ENCODE data around the gene PTPN14.

DNA sequence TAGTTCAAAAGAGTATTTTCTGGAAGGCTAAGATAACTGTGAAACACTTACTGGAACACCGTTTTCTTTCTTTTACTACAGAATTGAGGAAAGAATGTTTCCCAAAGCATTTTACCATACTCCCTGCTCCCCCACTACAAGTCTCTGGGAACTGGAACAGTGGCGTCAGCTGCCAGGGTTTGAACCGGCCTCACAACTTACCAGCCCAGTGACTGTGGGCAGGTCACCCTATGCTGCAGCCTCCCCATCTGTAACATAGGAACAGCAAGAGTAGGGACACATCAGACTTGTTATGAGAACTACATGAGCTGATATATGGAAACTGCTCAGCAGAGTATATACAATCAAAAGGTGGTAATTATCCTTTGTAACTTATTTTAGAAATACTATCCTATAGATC lies 91.5 kb downstream of the PTPN14 start:
- TF ChIP-seq, protein P1, sequence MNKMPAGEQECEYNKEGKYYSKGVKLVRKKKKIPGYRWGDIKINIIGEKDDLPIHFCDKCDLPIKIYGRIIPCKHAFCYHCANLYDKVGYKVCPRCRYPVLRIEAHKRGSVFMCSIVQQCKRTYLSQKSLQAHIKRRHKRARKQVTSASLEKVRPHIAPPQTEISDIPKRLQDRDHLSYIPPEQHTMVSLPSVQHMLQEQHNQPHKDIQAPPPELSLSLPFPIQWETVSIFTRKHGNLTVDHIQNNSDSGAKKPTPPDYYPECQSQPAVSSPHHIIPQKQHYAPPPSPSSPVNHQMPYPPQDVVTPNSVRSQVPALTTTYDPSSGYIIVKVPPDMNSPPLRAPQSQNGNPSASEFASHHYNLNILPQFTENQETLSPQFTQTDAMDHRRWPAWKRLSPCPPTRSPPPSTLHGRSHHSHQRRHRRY (tag by site-specific recombination; IDR thresholded peaks at IDR 0.05): no peak
- TF ChIP-seq ZFP3 (tag by site-specific recombination; IDR thresholded peaks at IDR 0.05; ENCODE audit: low read depth) (no peak), MZF1 (tag by site-specific recombination; IDR thresholded peaks at IDR 0.05; ENCODE audit: borderline replicate concordance) (no peak), ZSCAN16 (tag by site-specific recombination; IDR thresholded peaks at IDR 0.05) (no peak), ZNF561 (tag by site-specific recombination; IDR thresholded peaks at IDR 0.05; ENCODE audit: borderline replicate concordance) (no peak)
- TF ChIP-seq, protein P2, sequence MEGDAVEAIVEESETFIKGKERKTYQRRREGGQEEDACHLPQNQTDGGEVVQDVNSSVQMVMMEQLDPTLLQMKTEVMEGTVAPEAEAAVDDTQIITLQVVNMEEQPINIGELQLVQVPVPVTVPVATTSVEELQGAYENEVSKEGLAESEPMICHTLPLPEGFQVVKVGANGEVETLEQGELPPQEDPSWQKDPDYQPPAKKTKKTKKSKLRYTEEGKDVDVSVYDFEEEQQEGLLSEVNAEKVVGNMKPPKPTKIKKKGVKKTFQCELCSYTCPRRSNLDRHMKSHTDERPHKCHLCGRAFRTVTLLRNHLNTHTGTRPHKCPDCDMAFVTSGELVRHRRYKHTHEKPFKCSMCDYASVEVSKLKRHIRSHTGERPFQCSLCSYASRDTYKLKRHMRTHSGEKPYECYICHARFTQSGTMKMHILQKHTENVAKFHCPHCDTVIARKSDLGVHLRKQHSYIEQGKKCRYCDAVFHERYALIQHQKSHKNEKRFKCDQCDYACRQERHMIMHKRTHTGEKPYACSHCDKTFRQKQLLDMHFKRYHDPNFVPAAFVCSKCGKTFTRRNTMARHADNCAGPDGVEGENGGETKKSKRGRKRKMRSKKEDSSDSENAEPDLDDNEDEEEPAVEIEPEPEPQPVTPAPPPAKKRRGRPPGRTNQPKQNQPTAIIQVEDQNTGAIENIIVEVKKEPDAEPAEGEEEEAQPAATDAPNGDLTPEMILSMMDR (tag by site-specific recombination; IDR thresholded peaks at IDR 0.05): no peak
- TF ChIP-seq, protein P3, sequence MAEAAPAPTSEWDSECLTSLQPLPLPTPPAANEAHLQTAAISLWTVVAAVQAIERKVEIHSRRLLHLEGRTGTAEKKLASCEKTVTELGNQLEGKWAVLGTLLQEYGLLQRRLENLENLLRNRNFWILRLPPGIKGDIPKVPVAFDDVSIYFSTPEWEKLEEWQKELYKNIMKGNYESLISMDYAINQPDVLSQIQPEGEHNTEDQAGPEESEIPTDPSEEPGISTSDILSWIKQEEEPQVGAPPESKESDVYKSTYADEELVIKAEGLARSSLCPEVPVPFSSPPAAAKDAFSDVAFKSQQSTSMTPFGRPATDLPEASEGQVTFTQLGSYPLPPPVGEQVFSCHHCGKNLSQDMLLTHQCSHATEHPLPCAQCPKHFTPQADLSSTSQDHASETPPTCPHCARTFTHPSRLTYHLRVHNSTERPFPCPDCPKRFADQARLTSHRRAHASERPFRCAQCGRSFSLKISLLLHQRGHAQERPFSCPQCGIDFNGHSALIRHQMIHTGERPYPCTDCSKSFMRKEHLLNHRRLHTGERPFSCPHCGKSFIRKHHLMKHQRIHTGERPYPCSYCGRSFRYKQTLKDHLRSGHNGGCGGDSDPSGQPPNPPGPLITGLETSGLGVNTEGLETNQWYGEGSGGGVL (tag by site-specific recombination; IDR thresholded peaks at IDR 0.05): no peak
- TF ChIP-seq, protein P4, sequence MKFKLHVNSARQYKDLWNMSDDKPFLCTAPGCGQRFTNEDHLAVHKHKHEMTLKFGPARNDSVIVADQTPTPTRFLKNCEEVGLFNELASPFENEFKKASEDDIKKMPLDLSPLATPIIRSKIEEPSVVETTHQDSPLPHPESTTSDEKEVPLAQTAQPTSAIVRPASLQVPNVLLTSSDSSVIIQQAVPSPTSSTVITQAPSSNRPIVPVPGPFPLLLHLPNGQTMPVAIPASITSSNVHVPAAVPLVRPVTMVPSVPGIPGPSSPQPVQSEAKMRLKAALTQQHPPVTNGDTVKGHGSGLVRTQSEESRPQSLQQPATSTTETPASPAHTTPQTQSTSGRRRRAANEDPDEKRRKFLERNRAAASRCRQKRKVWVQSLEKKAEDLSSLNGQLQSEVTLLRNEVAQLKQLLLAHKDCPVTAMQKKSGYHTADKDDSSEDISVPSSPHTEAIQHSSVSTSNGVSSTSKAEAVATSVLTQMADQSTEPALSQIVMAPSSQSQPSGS (tag by site-specific recombination; IDR thresholded peaks at IDR 0.05; ENCODE audit: low read depth): no peak
- TF ChIP-seq, protein P5, sequence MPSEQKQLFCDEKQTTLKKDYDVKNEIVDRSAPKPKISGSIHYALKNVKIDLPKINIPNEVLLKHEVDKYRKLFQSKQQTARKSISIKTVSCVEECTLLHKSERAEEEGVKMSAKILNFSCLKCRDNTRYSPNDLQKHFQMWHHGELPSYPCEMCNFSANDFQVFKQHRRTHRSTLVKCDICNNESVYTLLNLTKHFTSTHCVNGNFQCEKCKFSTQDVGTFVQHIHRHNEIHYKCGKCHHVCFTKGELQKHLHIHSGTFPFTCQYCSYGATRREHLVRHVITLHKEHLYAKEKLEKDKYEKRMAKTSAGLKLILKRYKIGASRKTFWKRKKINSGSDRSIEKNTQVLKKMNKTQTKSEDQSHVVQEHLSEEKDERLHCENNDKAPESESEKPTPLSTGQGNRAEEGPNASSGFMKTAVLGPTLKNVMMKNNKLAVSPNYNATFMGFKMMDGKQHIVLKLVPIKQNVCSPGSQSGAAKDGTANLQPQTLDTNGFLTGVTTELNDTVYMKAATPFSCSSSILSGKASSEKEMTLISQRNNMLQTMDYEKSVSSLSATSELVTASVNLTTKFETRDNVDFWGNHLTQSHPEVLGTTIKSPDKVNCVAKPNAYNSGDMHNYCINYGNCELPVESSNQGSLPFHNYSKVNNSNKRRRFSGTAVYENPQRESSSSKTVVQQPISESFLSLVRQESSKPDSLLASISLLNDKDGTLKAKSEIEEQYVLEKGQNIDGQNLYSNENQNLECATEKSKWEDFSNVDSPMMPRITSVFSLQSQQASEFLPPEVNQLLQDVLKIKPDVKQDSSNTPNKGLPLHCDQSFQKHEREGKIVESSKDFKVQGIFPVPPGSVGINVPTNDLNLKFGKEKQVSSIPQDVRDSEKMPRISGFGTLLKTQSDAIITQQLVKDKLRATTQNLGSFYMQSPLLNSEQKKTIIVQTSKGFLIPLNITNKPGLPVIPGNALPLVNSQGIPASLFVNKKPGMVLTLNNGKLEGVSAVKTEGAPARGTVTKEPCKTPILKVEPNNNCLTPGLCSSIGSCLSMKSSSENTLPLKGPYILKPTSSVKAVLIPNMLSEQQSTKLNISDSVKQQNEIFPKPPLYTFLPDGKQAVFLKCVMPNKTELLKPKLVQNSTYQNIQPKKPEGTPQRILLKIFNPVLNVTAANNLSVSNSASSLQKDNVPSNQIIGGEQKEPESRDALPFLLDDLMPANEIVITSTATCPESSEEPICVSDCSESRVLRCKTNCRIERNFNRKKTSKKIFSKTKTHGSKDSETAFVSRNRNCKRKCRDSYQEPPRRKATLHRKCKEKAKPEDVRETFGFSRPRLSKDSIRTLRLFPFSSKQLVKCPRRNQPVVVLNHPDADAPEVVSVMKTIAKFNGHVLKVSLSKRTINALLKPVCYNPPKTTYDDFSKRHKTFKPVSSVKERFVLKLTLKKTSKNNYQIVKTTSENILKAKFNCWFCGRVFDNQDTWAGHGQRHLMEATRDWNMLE (tag by site-specific recombination; conservative IDR thresholded peaks at IDR 0.05; ENCODE audit: low read depth): no peak
- TF ChIP-seq, protein P6, sequence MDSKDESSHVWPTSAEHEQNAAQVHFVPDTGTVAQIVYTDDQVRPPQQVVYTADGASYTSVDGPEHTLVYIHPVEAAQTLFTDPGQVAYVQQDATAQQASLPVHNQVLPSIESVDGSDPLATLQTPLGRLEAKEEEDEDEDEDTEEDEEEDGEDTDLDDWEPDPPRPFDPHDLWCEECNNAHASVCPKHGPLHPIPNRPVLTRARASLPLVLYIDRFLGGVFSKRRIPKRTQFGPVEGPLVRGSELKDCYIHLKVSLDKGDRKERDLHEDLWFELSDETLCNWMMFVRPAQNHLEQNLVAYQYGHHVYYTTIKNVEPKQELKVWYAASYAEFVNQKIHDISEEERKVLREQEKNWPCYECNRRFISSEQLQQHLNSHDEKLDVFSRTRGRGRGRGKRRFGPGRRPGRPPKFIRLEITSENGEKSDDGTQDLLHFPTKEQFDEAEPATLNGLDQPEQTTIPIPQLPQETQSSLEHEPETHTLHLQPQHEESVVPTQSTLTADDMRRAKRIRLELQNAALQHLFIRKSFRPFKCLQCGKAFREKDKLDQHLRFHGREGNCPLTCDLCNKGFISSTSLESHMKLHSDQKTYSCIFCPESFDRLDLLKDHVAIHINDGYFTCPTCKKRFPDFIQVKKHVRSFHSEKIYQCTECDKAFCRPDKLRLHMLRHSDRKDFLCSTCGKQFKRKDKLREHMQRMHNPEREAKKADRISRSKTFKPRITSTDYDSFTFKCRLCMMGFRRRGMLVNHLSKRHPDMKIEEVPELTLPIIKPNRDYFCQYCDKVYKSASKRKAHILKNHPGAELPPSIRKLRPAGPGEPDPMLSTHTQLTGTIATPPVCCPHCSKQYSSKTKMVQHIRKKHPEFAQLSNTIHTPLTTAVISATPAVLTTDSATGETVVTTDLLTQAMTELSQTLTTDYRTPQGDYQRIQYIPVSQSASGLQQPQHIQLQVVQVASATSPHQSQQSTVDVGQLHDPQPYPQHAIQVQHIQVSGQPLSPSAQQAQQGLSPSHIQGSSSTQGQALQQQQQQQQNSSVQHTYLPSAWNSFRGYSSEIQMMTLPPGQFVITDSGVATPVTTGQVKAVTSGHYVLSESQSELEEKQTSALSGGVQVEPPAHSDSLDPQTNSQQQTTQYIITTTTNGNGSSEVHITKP (tag by site-specific recombination; IDR thresholded peaks at IDR 0.05): no peak
- TF ChIP-seq, protein P7, sequence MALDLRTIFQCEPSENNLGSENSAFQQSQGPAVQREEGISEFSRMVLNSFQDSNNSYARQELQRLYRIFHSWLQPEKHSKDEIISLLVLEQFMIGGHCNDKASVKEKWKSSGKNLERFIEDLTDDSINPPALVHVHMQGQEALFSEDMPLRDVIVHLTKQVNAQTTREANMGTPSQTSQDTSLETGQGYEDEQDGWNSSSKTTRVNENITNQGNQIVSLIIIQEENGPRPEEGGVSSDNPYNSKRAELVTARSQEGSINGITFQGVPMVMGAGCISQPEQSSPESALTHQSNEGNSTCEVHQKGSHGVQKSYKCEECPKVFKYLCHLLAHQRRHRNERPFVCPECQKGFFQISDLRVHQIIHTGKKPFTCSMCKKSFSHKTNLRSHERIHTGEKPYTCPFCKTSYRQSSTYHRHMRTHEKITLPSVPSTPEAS (tag by site-specific recombination; IDR thresholded peaks at IDR 0.05): no peak

Measured in HEK293 (cell line).